HG03457 (cell line): ENCODE results near the gene PRSS8.
"Not testable (repeated sequence)": the region's sequence is repeated elsewhere in the genome, so short reads cannot be mapped to it uniquely, and the experiment has no call there.

Experiments used
- ATAC-seq: cut with Tn5 transposase; IDR thresholded peaks from one replicate; pipeline ENCODE4 v1.9.1; 2021; ENCODE audit warnings: moderate number of reproducible peaks; ENCODE audit not compliant: unreplicated experiment

Gene PRSS8

GRCh38 chr16:31106509-31107464 is 28.7 kb downstream of the PRSS8 start:
- no peak for ATAC-seq

- ATAC-seq: no peak
Observed at GRCh38 chr16:31105677-31106213, 29.8 kb downstream of the PRSS8 start.

- ATAC-seq: not testable (repeated sequence)
Observed at GRCh38 chr16:31100876-31101641, 34.5 kb downstream of the PRSS8 start.

- no peak for ATAC-seq
Observed at GRCh38 chr16:31099860-31100638, 35.5 kb downstream of the PRSS8 start.

- ATAC-seq: peak; percentile 73
Observed at GRCh38 chr16:31094424-31095120, 41.0 kb downstream of the PRSS8 start, which contains the start of gene VKORC1. Gene VKORC1, minus strand, starts transcription at chr16:31094797. Its CDS starts 68 bp downstream, at chr16:31094729.

- ATAC-seq: no peak
Observed at GRCh38 chr16:31094088-31094423, 41.5 kb downstream of the PRSS8 start.

- no peak for ATAC-seq
Observed at GRCh38 chr16:31093132-31093703, 42.3 kb downstream of the PRSS8 start.

GRCh38 chr16:31092330-31092729 is 43.2 kb downstream of the PRSS8 start:
- ATAC-seq: no peak

GRCh38 chr16:31090540-31090939 is 45.0 kb downstream of the PRSS8 start:
- no peak for ATAC-seq

GRCh38 chr16:31089199-31089598 is 46.3 kb downstream of the PRSS8 start:
- no peak for ATAC-seq

GRCh38 chr16:31088459-31089183 is 46.9 kb downstream of the PRSS8 start, which contains the start of gene PRSS53:
Gene PRSS53, minus strand, starts transcription at chr16:31088943. Its CDS starts 134 bp downstream, at chr16:31088809.
- ATAC-seq: no peak

GRCh38 chr16:31087971-31088370 is 47.6 kb downstream of the PRSS8 start:
- ATAC-seq: no peak

GRCh38 chr16:31087481-31087880 is 48.0 kb downstream of the PRSS8 start:
- ATAC-seq: no peak

- ATAC-seq: no peak
Observed at GRCh38 chr16:31086629-31086906, 49.0 kb downstream of the PRSS8 start.

GRCh38 chr16:31085873-31086628 is 49.5 kb downstream of the PRSS8 start:
- no peak for ATAC-seq

- ATAC-seq: no peak
Observed at GRCh38 chr16:31085411-31085810, 50.1 kb downstream of the PRSS8 start.

- no peak for ATAC-seq
Observed at GRCh38 chr16:31084584-31085302, 50.8 kb downstream of the PRSS8 start.

- no peak for ATAC-seq
Observed at GRCh38 chr16:31083981-31084380, 51.5 kb downstream of the PRSS8 start.
